DND-41 (cell line): ENCODE measurements around the gene CD99L2.

ENCODE experiments used
- EZH2 ChIP-seq: IDR thresholded peaks from 3 replicates; pipeline ENCODE4 v1.6.1; 2012; ENCODE audit warnings: borderline replicate concordance, low read depth, mild to moderate bottlenecking, moderate library complexity, low read length, inconsistent platforms; ENCODE audit not compliant: severe bottlenecking
- TF ChIP-seq, protein P1 (sequence below): IDR thresholded peaks from 2 replicates; pipeline ENCODE4 v1.5.1; 2012; ENCODE audit warnings: borderline replicate concordance, low read length, moderate library complexity, mild to moderate bottlenecking; ENCODE audit not compliant: poor library complexity, severe bottlenecking; ENCODE audit errors: extremely low read depth

DNA sequence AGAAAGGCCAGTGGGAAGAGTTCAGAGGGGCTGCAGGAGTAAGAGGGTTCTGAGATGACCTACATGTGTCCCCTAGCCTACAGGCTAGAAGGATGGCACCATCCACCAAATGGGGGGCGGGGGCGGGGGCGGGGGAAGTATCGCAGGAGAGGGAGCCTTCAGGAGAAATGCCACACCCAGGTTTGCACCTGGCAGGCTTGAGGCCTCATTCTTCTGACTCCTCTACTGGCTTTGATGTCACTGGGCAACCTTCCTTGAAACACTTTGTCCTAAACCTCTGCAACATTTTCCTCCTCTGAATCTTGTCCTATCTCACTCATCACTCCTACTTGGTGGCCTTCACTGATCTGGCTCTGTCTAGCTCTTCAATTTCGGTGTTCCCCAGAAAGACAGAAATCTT lies 24.0 kb downstream of the CD99L2 start:
- TF ChIP-seq, protein P1, sequence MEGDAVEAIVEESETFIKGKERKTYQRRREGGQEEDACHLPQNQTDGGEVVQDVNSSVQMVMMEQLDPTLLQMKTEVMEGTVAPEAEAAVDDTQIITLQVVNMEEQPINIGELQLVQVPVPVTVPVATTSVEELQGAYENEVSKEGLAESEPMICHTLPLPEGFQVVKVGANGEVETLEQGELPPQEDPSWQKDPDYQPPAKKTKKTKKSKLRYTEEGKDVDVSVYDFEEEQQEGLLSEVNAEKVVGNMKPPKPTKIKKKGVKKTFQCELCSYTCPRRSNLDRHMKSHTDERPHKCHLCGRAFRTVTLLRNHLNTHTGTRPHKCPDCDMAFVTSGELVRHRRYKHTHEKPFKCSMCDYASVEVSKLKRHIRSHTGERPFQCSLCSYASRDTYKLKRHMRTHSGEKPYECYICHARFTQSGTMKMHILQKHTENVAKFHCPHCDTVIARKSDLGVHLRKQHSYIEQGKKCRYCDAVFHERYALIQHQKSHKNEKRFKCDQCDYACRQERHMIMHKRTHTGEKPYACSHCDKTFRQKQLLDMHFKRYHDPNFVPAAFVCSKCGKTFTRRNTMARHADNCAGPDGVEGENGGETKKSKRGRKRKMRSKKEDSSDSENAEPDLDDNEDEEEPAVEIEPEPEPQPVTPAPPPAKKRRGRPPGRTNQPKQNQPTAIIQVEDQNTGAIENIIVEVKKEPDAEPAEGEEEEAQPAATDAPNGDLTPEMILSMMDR, result no peak
- no peak for TF ChIP-seq EZH2
